BLaER1 (cell line): Measurements from ENCODE around the gene DCDC2.
"Not testable (repeated sequence)": the region's sequence is repeated elsewhere in the genome, so short reads cannot be mapped to it uniquely, and the experiment has no call there.

Experiments
- H3K27ac ChIP-seq: shearing (Covaris generic); formaldehyde crosslinking; 2 replicates; pipeline ENCODE4 v1.8.1; 2022
- H3K27me3 ChIP-seq: shearing (Covaris generic); formaldehyde crosslinking; 2 replicates; pipeline ENCODE4 v1.8.1; 2022
- H3K36me3 ChIP-seq: shearing (Covaris generic); formaldehyde crosslinking; 2 replicates; pipeline ENCODE4 v1.8.1; 2022
- H3K4me1 ChIP-seq: shearing (Covaris generic); formaldehyde crosslinking; 2 replicates; pipeline ENCODE4 v1.8.1; 2022
- H3K4me2 ChIP-seq: shearing (Covaris generic); formaldehyde crosslinking; 2 replicates; pipeline ENCODE4 v1.8.1; 2022
- H3K4me3 ChIP-seq: shearing (Covaris generic); formaldehyde crosslinking; 2 replicates; pipeline ENCODE4 v1.8.1; 2022
- H3K9ac ChIP-seq: shearing (Covaris generic); formaldehyde crosslinking; 2 replicates; pipeline ENCODE4 v1.8.1; 2022
- H3K9me3 ChIP-seq: shearing (Covaris generic); formaldehyde crosslinking; 2 replicates; pipeline ENCODE4 v1.8.1; 2022
- H4K20me1 ChIP-seq: shearing (Covaris generic); formaldehyde crosslinking; 2 replicates; pipeline ENCODE4 v1.8.1; 2022
- Cebpa-rat ChIP-seq: shearing (Covaris generic); IDR thresholded peaks from 2 replicates; pipeline ENCODE4 v1.8.1; 2022

The DCDC2 gene

DNA sequence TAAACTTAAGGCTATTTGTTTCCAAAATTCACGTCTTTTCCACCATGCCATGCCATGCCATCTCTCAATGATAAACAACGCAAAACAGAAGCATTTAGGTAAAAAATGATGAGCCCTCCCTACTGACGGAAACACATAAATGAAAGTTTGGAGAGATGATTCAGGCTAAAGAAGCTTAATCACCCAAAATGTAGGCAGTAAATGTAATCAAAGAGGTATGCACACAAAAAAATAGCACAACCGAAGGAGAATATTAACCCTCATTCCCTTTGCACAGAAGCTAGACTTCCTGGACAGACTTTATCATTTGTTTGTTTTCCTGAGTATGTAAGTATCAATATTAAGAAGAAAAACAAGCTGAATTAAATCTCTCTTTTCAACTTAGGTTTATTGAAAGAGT lies 28.8 kb downstream of the DCDC2 start:
- H3K4me3 ChIP-seq: no peak overlapping the region
- H3K9me3 ChIP-seq: no peaks in the 10 kb centered on the region
- TF ChIP-seq Cebpa-rat: no peak
- no peak overlapping the region for H3K27ac ChIP-seq
- no peak overlapping the region for H3K4me2 ChIP-seq
- no peaks in the 10 kb centered on the region for H3K4me1 ChIP-seq
- no peaks in the 10 kb centered on the region for H4K20me1 ChIP-seq
- no peaks in the 10 kb centered on the region for H3K36me3 ChIP-seq
- H3K27me3 ChIP-seq: no peaks in the 10 kb centered on the region
- no peak overlapping the region for H3K9ac ChIP-seq

DNA sequence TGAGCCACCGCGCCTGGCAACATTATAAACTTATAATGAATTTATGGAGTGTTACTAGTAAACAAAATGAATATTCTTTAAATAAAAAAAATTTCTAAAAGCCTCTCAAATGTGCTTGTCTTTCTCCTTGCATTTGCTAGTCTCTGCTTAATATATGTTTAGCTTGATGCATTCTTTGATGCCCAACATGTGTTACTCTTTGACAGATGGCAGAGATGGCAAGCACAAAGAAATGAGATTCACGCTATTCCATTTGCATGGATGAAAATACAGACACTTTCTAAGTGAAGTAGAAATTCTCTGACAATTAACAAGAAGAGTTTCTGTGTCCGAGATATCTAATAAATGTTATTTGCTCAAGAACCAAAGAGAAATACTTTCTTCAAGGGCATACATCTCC lies 30.1 kb downstream of the DCDC2 start:
- Histone ChIP-seq H4K20me1 (no peaks in the 10 kb centered on the region), H3K36me3 (no peaks in the 10 kb centered on the region), H3K4me1 (no peaks in the 10 kb centered on the region), H3K4me3 (no peak overlapping the region), H3K4me2 (no peak overlapping the region), H3K27ac (no peak overlapping the region), H3K27me3 (no peaks in the 10 kb centered on the region), H3K9ac (no peak overlapping the region), H3K9me3 (no peaks in the 10 kb centered on the region)
- TF ChIP-seq Cebpa-rat: no peak

- H3K4me3 ChIP-seq: no peak overlapping the region
- H3K36me3 ChIP-seq: no peaks in the 10 kb centered on the region
- no peak overlapping the region for H3K4me2 ChIP-seq
- H3K27ac ChIP-seq: no peak overlapping the region
- H3K9me3 ChIP-seq: no peaks in the 10 kb centered on the region
- no peak overlapping the region for H3K9ac ChIP-seq
- TF ChIP-seq Cebpa-rat: no peak
- no peaks in the 10 kb centered on the region for H4K20me1 ChIP-seq
- H3K27me3 ChIP-seq: no peaks in the 10 kb centered on the region
- H3K4me1 ChIP-seq: no peaks in the 10 kb centered on the region
Measured at GRCh38 chr6:24325978-24326377, 31.9 kb downstream of the DCDC2 start.

DNA sequence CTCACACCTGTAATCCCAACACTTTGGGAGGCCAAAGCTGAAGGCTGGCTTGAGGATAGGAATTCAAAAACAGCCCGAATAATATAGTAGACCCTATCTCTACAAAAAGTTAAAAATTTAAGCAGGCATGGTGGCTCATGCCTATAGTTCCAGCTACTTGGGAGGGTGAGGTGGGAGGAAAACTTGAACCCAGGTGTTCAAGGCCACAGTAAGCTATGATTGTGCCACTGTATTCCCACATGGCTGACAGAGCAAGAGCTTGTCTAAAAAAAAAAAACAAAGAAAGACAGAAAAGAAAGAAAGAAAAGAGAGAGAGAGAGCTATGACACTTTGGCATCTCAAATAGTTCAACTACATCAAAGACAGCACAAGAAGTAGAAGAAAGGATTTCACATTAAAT lies 33.2 kb downstream of the DCDC2 start:
- no peaks in the 10 kb centered on the region for H3K36me3 ChIP-seq
- no peaks in the 10 kb centered on the region for H4K20me1 ChIP-seq
- no peaks in the 10 kb centered on the region for H3K9me3 ChIP-seq
- no peak overlapping the region for H3K27ac ChIP-seq
- H3K27me3 ChIP-seq: no peaks in the 10 kb centered on the region
- no peaks in the 10 kb centered on the region for H3K4me1 ChIP-seq
- no peak overlapping the region for H3K9ac ChIP-seq
- no peak for TF ChIP-seq Cebpa-rat
- H3K4me2 ChIP-seq: no peak overlapping the region
- no peak overlapping the region for H3K4me3 ChIP-seq

DNA sequence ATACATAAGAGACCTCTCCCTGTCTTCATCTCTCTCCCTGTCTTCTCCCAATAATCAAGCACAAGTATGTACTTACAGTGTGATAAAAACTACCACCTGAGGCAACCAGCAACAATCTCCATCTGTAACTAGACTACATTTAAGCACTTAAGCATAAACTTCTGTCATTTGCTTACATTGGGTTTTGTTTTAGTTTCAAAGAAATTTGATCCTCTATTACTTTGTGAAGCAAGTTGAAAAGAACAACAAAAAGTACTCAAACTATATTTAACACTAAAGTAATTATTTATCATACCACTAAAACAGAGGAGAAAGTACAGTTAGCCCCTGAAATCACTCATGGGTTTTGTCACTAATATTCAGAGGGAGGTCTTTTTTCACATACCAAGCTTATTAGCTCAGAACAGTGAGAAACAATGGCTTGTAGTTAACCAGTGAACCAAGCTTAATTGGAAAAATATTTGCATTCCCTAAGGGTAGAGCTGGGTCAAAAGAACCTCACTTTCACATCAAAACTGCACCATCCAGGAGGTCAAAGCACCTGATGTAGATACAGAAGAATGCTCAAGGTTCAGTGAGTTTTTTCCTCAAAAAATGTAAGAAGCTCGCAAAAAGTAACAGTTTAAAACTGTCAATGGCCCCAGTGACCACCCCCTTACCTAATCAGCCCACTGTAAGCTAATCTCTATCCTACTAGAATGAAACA lies 34.1 kb downstream of the DCDC2 start:
- no peak overlapping the region for H3K4me3 ChIP-seq
- no peaks in the 10 kb centered on the region for H4K20me1 ChIP-seq
- H3K4me1 ChIP-seq: no peaks in the 10 kb centered on the region
- no peaks in the 10 kb centered on the region for H3K27me3 ChIP-seq
- H3K9ac ChIP-seq: no peak overlapping the region
- TF ChIP-seq Cebpa-rat: no peak
- no peak overlapping the region for H3K4me2 ChIP-seq
- no peaks in the 10 kb centered on the region for H3K9me3 ChIP-seq
- H3K36me3 ChIP-seq: no peaks in the 10 kb centered on the region
- no peak overlapping the region for H3K27ac ChIP-seq

DNA sequence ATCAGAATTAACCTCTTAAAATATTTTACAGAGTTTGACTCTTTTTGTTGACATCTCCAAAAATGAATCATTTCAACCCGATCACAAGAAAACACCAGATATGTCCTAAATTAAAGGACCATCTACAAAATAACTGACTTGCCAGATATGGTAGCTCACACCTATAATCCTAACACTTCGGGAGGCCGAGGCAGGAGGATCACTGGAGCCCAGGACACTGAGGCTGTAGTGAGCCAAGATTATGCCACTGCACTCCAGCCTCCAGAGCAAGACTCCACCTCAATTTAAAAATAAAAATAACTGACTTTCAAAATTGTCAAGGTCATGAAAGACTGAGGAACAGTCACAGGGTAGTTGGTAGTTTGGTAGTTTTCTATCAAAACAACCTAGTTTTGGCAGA lies 34.9 kb downstream of the DCDC2 start:
- no peaks in the 10 kb centered on the region for H3K9me3 ChIP-seq
- H4K20me1 ChIP-seq: no peaks in the 10 kb centered on the region
- no peak overlapping the region for H3K9ac ChIP-seq
- TF ChIP-seq Cebpa-rat: no peak
- H3K36me3 ChIP-seq: no peaks in the 10 kb centered on the region
- H3K4me1 ChIP-seq: no peaks in the 10 kb centered on the region
- no peak overlapping the region for H3K27ac ChIP-seq
- no peak overlapping the region for H3K4me3 ChIP-seq
- no peak overlapping the region for H3K4me2 ChIP-seq
- no peaks in the 10 kb centered on the region for H3K27me3 ChIP-seq

DNA sequence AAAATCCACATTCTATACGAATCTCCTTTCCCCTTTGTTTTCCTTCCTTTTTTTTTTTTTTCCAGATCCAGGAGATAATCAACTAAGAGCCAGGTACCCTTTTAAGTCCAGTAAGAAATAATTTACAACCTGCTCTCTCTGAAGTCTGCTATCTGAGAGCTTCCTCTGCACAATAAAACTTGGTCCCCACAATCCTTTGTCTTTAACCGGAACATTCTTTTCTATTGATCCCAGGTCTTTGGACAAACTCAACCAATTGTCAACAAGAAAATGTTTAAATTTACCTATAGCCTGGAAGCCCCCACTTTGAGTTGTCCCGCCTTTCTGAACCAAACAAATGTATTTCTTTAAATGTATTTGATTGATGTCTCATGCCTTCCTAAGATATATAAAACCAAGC lies 35.4 kb downstream of the DCDC2 start:
- not testable (repeated sequence) for H3K4me1 ChIP-seq, H3K9me3 ChIP-seq, H3K27me3 ChIP-seq, H4K20me1 ChIP-seq, H3K36me3 ChIP-seq, H3K27ac ChIP-seq, H3K9ac ChIP-seq, H3K4me3 ChIP-seq, H3K4me2 ChIP-seq

DNA sequence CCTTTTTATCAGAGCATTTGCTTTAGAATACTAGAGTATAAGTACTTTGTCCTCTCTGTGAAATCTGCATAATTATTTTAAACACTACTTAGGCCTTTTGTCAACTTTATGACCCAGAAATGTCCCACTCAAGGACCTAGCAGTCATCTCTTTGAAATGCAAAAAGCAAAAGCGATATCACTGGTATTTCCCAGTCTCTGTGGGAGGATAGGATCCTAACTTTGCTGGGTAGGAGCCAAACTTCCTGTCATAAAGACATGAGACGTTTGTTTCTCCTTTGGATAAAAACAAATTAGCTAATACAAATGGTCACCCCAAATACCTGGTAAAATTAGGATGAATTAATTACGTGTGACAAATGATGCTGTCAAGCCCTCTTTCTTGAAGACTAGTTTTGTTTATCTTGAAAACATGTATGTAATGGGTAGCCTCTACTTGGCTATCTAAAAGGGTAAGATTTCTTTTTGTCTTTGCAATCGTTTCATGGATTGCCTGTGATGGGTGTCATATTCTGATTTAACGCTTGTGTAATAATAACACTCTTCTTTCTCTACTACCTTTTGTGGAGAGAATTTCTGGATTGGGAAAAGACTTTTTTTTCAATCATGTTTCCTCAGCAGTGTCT lies 36.2 kb downstream of the DCDC2 start:
- TF ChIP-seq Cebpa-rat: no peak
- H3K4me3 ChIP-seq: no peak overlapping the region
- H3K27ac ChIP-seq: no peak overlapping the region
- no peaks in the 10 kb centered on the region for H4K20me1 ChIP-seq
- H3K4me2 ChIP-seq: no peak overlapping the region
- no peaks in the 10 kb centered on the region for H3K4me1 ChIP-seq
- no peaks in the 10 kb centered on the region for H3K36me3 ChIP-seq
- H3K27me3 ChIP-seq: no peaks in the 10 kb centered on the region
- H3K9ac ChIP-seq: no peak overlapping the region
- no peaks in the 10 kb centered on the region for H3K9me3 ChIP-seq

DNA sequence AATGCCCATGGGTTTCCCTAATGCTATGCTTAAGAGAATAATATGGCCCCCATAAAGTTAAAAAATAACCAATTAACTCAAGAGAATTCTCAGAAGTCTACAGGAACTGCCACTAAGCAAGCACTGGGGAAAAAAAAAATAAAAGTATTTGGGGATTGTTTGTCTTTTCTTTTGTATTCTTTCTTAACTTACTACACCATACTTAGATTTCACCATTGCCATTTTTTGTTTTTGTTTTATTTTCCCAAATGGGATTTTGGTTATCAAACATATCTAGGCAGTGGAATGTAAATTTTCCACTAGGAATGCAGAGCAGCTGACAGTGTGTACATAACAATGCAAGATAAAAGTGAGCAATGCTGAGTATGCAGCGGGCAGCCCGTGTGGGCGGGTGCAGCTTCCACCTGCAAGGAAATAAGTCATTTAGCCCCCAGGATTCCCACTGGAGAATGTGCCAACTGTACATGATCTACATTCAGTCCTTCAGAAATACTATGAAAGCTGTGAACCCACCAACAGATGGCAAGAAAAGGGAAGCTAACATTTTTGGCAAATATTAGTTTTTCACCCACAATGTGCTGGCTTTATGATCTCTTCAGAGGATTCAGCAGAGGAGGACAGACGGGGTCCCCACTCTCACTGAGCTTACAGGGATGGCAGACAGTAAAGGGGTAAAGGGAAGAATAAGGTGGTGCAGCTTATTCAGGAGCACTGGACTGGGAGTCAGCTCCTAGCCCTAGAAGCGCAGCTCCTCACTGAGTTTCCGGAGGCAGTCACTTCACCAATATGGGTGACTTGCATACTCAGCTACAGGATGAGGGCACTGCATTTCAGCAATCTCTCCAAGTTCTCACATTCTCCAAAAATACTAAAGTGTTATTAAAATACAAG lies 44.4 kb downstream of the DCDC2 start:
- Histone ChIP-seq H3K4me3 (no peak overlapping the region), H3K9me3 (no peaks in the 10 kb centered on the region), H3K27ac (no peak overlapping the region), H3K4me2 (no peak overlapping the region), H3K9ac (no peak overlapping the region), H3K36me3 (no peaks in the 10 kb centered on the region), H3K27me3 (no peaks in the 10 kb centered on the region), H3K4me1 (no peaks in the 10 kb centered on the region), H4K20me1 (no peaks in the 10 kb centered on the region)
- no peak for TF ChIP-seq Cebpa-rat

DNA sequence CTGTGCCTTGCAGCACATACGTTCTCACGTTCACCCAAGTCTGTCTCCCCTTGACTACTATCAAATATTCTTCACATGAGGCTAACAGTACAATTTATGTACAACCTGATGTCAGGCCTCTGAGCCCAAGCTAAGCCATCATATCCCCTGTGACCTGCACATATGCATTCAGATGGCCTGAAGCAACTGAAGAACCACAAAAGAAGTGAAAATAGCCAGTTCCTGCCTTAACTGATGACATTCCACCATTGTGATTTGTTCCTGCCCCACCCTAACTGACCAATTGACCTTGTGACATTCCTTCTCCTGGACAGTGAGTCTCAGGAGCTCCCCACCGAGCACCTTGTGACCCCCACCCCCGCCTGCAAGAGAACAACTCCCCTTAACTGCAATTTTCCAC lies 46.1 kb downstream of the DCDC2 start:
- H3K27me3 ChIP-seq, H3K9ac ChIP-seq, H3K4me3 ChIP-seq, H3K27ac ChIP-seq, H3K9me3 ChIP-seq, H3K4me1 ChIP-seq, H4K20me1 ChIP-seq, H3K4me2 ChIP-seq, H3K36me3 ChIP-seq: not testable (repeated sequence)
